Measurements from ENCODE around the gene EXOC3.

The EXOC3 gene

DNA sequence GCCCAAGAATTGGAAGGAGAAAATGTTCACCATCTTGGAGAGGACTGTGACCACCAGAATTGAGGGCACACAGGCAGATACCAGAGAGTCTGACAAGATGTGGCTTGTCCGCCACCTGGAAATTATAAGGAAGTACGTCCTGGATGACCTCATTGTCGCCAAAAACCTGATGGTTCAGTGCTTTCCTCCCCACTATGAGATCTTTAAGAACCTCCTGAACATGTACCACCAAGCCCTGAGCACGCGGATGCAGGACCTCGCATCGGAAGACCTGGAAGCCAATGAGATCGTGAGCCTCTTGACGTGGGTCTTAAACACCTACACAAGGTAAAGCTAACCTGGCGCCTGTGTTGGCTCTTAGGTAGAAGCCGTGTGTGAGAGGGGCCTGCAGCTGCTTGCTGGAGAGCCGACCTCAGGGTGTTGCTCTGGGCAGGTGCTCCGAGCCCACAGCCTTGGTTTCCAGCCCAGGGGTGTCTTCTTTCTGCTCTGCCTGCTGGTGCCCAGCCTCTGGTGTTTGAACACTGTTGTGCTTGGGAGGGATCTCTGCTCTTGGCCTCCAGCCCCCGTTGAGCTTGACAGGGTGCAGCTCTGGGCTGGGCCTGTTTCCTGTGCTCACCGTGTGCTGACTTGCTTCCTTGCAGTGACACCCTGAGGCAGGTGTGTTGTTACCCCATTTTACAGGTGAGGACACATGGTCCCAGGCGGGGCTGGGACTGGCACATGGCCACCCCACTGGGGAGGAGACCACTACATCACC lies 10.9 kb downstream of the EXOC3 start:
- Mint-ChIP-seq H3K4me3 (no peak overlapping the region), H3K27ac (peak overlapping the region in 1 of 2 donors; percentile 85), H3K36me3 (ENCODE audit: insufficient read depth) (peaks cover 77% of the 10 kb centered on the region), H3K9me3 (peaks cover 6 to 11% of the 10 kb centered on the region in 2 donors), H3K27me3 (no peaks in the 10 kb centered on the region), H3K4me1 (ENCODE audit: low read depth in 2 of 2) (peaks cover 28 to 30% of the 10 kb centered on the region in 2 donors)
- DNase-seq (no peak), ATAC-seq (replicated peaks) (no peak)

- peaks cover 28 to 31% of the 10 kb centered on the region in 2 donors for H3K4me1 Mint-ChIP-seq (ENCODE audit: low read depth in 2 of 2)
Measured at GRCh38 chr5:454936-455335, 12.0 kb downstream of the EXOC3 start.

DNA sequence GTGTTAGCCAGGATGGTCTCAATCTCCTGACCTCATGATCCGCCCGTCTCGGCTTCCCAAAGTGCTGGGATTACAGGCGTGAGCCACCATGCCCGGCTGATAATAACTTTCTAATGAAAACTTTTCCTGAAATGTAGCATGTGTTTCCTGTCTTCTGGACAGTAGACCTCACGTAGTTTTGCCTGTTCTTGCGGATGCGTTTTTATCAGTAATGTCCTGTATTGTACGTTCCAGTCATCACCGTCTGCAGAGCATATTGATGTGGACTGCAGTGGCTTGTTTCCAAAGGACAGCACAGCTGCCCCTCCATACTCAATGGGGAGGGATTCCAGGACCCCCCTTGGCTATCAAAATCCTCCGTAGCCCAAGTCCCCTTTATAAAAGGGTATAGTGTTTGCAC lies 12.8 kb downstream of the EXOC3 start:
- Mint-ChIP-seq H3K36me3 (ENCODE audit: insufficient read depth) (peaks cover 73% of the 10 kb centered on the region), H3K27me3 (no peaks in the 10 kb centered on the region), H3K4me1 (ENCODE audit: low read depth in 2 of 2) (peaks cover 25 to 31% of the 10 kb centered on the region in 2 donors), H3K9me3 (peaks cover 6 to 11% of the 10 kb centered on the region in 2 donors), H3K27ac (no peak overlapping the region), H3K4me3 (no peak overlapping the region)
- no peak for ATAC-seq (replicated peaks)
- no peak for DNase-seq

More at GRCh38 chr5:454936-455335, 12.0 kb downstream of the EXOC3 start:
- no peak overlapping the region for H3K4me3 Mint-ChIP-seq
- peaks cover 80% of the 10 kb centered on the region for H3K36me3 Mint-ChIP-seq (ENCODE audit: insufficient read depth)
- no peak overlapping the region for H3K27ac Mint-ChIP-seq
- H3K27me3 Mint-ChIP-seq, result no peaks in the 10 kb centered on the region
- ATAC-seq (replicated peaks) (no peak), DNase-seq (no peak)
- peaks cover 6 to 11% of the 10 kb centered on the region in 2 donors for H3K9me3 Mint-ChIP-seq

DNA sequence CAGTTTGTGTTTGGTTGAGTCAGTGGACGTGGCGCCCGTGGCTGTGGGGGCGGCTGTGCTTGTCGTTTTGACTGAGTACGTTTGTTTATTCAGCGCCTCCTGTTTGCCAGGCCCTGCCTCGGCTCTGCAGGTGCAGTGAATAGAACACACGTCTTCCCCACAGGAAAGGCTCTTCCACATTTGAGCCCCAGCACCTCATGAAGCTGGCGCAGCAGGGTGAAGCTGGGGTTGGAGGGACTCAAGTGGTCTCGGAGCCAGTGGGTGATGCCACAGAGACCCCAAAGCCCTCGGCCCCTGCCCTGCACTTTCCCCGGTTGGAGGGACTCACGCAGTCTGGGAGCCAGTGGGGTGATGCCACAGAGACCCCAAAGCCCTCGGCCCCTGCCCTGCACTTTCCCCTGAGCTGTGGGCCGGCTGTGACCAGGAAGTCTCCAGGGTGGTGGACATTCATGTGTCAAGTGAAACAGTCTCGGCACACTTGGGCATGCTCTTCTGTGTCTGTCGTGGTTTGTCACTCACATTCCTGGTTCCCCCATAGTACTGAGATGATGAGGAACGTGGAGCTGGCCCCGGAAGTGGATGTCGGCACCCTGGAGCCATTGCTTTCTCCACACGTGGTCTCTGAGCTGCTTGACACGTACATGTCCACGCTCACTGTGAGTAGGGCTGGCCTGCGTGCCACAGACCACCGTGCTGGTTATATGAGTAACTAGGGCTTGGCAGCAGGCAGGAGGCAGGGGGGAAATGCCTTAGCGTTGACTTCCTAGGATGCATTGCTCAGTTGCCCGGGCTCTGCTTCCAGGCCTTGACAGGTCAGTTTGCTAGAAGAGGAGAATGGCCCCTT lies 13.6 kb downstream of the EXOC3 start:
- Mint-ChIP-seq H3K36me3 (ENCODE audit: insufficient read depth) (peaks cover 67% of the 10 kb centered on the region), H3K9me3 (peaks cover 6 to 11% of the 10 kb centered on the region in 2 donors), H3K4me1 (ENCODE audit: low read depth in 2 of 2) (peaks cover 25 to 31% of the 10 kb centered on the region in 2 donors), H3K4me3 (no peak overlapping the region), H3K27ac (no peak overlapping the region), H3K27me3 (no peaks in the 10 kb centered on the region)
- DNase-seq (no peak), ATAC-seq (replicated peaks) (no peak)

- Mint-ChIP-seq H3K36me3 (ENCODE audit: insufficient read depth) (peaks cover 75% of the 10 kb centered on the region), H3K27me3 (no peaks in the 10 kb centered on the region), H3K4me1 (ENCODE audit: low read depth in 2 of 2) (peaks cover 25 to 31% of the 10 kb centered on the region in 2 donors), H3K4me3 (no peak overlapping the region), H3K9me3 (peaks cover 0 to 5% of the 10 kb centered on the region in 2 donors), H3K27ac (peak overlapping the region in 1 of 2 donors; percentile 6)
- DNase-seq (no peak), ATAC-seq (replicated peaks) (no peak)
Measured at GRCh38 chr5:457195-457961, 14.4 kb downstream of the EXOC3 start.

- Mint-ChIP-seq H3K9me3 (no peaks in the 10 kb centered on the region), H3K36me3 (ENCODE audit: insufficient read depth) (peaks cover 74% of the 10 kb centered on the region), H3K4me1 (ENCODE audit: low read depth in 2 of 2) (peaks cover 14 to 25% of the 10 kb centered on the region in 2 donors), H3K27me3 (no peaks in the 10 kb centered on the region), H3K4me3 (no peak overlapping the region), H3K27ac (peak overlapping the region in 1 of 2 donors; percentile 83)
- DNase-seq (no peak), ATAC-seq (replicated peaks) (no peak)
Measured at GRCh38 chr5:458547-459353, 15.8 kb downstream of the EXOC3 start.

GRCh38 chr5:459562-460272 lies 16.7 kb downstream of the EXOC3 start:
- DNase-seq (no peak), ATAC-seq (replicated peaks) (no peak)
- Mint-ChIP-seq H3K4me1 (ENCODE audit: low read depth in 2 of 2) (peaks cover 18 to 26% of the 10 kb centered on the region in 2 donors), H3K27me3 (no peaks in the 10 kb centered on the region), H3K36me3 (ENCODE audit: insufficient read depth) (peaks cover 67% of the 10 kb centered on the region), H3K4me3 (no peak overlapping the region), H3K27ac (peak overlapping the region; percentile 60 to 83), H3K9me3 (no peaks in the 10 kb centered on the region)

- H3K36me3 Mint-ChIP-seq (ENCODE audit: insufficient read depth), result peaks cover 62% of the 10 kb centered on the region
- peaks cover 18 to 26% of the 10 kb centered on the region in 2 donors for H3K4me1 Mint-ChIP-seq (ENCODE audit: low read depth in 2 of 2)
- no peak overlapping the region for H3K4me3 Mint-ChIP-seq
- no peaks in the 10 kb centered on the region for H3K9me3 Mint-ChIP-seq
- DNase-seq (no peak), ATAC-seq (replicated peaks) (no peak)
- peak overlapping the region in 1 of 2 donors; percentile 83 for H3K27ac Mint-ChIP-seq
- no peaks in the 10 kb centered on the region for H3K27me3 Mint-ChIP-seq
Measured at GRCh38 chr5:460273-460625, 17.3 kb downstream of the EXOC3 start.

DNA sequence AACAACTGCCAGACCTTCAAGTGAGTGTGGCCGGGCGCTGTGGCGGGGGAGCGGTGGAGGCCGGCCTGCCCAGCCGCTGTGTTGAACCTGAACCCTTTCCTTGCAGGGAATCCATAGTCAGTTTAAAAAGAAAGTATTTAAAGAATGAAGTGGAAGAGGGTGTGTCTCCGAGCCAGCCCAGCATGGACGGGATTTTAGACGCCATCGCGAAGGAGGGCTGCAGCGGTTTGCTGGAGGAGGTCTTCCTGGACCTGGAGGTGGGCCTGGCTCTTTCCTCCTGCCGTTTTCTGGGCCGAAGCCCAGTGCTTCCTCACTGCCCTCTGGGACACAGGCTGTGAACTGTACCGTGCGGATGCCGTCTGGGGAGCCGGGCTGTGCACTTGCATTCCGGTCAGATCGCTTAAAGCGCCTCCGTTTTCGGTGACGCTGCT lies 19.1 kb downstream of the EXOC3 start:
- DNase-seq (no peak), ATAC-seq (replicated peaks) (no peak)
- Mint-ChIP-seq H3K36me3 (ENCODE audit: insufficient read depth) (peaks cover 48% of the 10 kb centered on the region), H3K27me3 (no peaks in the 10 kb centered on the region), H3K4me3 (no peak overlapping the region), H3K9me3 (no peaks in the 10 kb centered on the region), H3K4me1 (ENCODE audit: low read depth in 2 of 2) (peaks cover 18 to 21% of the 10 kb centered on the region in 2 donors), H3K27ac (no peak overlapping the region)

DNA sequence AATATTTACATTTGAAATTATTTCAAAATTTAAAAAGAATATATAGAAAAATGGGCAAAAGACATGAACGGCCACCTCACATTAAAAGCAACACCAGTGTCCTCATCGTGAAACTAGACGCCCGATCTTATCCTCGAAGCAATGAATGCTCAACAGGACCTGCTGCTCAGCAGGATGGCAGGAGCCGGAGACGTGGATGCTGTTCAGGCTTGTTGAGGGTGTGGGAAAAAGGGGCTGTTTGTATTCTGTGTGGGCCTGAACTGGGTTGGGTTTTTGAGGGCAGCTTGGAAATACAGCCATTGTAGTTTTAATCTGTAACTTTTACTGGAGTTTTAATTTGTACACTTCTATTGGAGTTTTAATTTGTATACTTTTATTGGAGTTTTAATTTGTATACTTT lies 20.3 kb downstream of the EXOC3 start:
- H3K36me3 Mint-ChIP-seq (ENCODE audit: insufficient read depth), result peaks cover 42% of the 10 kb centered on the region
- H3K9me3 Mint-ChIP-seq, result no peaks in the 10 kb centered on the region
- DNase-seq (no peak), ATAC-seq (replicated peaks) (no peak)
- no peak overlapping the region for H3K4me3 Mint-ChIP-seq
- no peaks in the 10 kb centered on the region for H3K27me3 Mint-ChIP-seq
- H3K27ac Mint-ChIP-seq, result peak overlapping the region in 1 of 2 donors; percentile 66
- H3K4me1 Mint-ChIP-seq (ENCODE audit: low read depth in 2 of 2), result peaks cover 15 to 17% of the 10 kb centered on the region in 2 donors

GRCh38 chr5:463952-464351 lies 21.0 kb downstream of the EXOC3 start:
- Mint-ChIP-seq H3K27me3 (no peaks in the 10 kb centered on the region), H3K27ac (peak overlapping the region in 1 of 2 donors; percentile 66), H3K4me3 (peak overlapping the region; percentile 5 to 47), H3K36me3 (ENCODE audit: insufficient read depth) (peaks cover 42% of the 10 kb centered on the region), H3K9me3 (no peaks in the 10 kb centered on the region), H3K4me1 (ENCODE audit: low read depth in 2 of 2) (peaks cover 10 to 14% of the 10 kb centered on the region in 2 donors)
- peak; percentile 62 to 64 (median 63) for DNase-seq
- peak; percentile 99 for ATAC-seq (replicated peaks)

DNA sequence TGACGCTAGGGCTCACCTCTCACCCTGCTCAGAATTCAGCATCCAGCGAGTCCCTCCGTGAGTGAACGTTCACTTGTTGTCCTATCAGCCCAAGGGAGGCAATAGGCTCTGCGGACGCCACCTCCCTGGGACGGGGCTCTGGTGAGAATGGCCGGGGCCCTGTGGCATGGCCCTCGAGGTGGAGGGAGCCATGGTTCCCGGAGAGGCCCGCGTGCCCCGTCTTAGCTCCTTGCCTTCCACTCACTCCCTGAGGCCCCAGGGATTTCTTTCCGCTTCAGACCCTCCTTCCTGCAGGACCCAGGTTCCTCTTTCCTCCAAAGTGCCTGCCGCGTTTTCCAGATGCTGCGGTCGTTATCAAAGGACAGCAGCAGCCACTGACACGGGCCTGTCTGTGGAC lies 21.5 kb downstream of the EXOC3 start:
- Mint-ChIP-seq H3K36me3 (ENCODE audit: insufficient read depth) (peaks cover 38% of the 10 kb centered on the region), H3K27me3 (no peaks in the 10 kb centered on the region), H3K9me3 (no peaks in the 10 kb centered on the region), H3K4me1 (ENCODE audit: low read depth in 2 of 2) (peaks cover 9 to 10% of the 10 kb centered on the region in 2 donors), H3K27ac (peak overlapping the region in 1 of 2 donors; percentile 66), H3K4me3 (peak overlapping the region; percentile 5 to 47)
- no peak for ATAC-seq (replicated peaks)
- DNase-seq, result no peak
